ENCODE measurements around the gene NHEJ1.

NHEJ1 gene

DNA sequence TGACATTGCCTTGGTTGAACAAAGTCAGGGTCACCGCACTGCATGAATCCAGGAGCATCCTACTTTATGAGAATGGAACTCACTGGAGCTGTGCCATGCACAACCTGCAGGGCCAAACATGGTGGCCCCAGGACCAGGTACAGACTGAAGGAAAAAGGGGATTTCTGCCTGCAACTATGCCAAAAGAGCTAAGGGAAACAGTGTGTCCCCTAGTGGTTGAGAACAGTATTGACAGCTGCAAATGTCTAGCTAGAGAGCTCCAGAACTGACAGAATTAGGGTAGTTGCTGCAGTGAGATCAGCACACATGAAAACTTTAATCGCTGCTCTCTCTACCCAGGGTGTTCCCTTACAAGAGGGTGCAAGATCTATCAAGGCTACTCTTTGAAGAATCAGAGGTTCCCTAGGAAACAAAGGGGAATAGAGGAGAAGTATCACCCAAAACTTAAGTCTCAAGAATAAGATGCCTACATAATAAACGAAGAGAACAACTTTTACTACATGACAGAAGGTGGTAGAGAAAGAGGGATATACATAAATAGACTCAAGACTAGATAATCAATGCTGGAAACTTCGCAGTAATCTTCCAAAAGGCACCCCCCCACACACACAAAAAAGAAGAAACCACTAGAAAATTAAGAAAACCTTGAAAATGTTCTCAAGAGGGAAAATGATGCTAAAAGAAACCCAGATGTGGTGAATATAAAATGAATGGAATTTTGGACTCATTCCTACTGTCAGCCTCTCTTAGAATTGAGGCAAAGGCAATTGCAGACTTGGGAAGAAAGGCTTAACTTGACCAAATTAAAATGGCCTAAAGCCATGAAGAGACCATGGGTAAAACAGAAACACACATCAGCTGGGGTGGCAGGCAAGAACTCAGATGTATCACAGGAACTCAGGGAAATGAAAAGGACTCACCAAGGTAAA is 56.2 kb downstream of the NHEJ1 start:
- H3K4me3 ChIP-seq (ENCODE audit: low read depth, low read length) = no peak overlapping the region
- DNase-seq (ENCODE audit: low read depth) = peak; percentile 59
- TF ChIP-seq, protein P1, sequence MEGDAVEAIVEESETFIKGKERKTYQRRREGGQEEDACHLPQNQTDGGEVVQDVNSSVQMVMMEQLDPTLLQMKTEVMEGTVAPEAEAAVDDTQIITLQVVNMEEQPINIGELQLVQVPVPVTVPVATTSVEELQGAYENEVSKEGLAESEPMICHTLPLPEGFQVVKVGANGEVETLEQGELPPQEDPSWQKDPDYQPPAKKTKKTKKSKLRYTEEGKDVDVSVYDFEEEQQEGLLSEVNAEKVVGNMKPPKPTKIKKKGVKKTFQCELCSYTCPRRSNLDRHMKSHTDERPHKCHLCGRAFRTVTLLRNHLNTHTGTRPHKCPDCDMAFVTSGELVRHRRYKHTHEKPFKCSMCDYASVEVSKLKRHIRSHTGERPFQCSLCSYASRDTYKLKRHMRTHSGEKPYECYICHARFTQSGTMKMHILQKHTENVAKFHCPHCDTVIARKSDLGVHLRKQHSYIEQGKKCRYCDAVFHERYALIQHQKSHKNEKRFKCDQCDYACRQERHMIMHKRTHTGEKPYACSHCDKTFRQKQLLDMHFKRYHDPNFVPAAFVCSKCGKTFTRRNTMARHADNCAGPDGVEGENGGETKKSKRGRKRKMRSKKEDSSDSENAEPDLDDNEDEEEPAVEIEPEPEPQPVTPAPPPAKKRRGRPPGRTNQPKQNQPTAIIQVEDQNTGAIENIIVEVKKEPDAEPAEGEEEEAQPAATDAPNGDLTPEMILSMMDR (conservative IDR thresholded peaks at IDR 0.05; ENCODE audit: low read depth, low read length) = peak; percentile 91

- TF ChIP-seq, protein P1 (conservative IDR thresholded peaks at IDR 0.05; ENCODE audit: low read depth, low read length) = no peak
- no peak overlapping the region for H3K4me3 ChIP-seq (ENCODE audit: low read depth, low read length)
- peak; percentile 54 for DNase-seq (ENCODE audit: low read depth)
Observed at GRCh38 chr2:219099329-219099728, 61.3 kb downstream of the NHEJ1 start.

GRCh38 chr2:219095406-219095935 is 65.1 kb downstream of the NHEJ1 start:
- TF ChIP-seq, protein P1 (conservative IDR thresholded peaks at IDR 0.05; ENCODE audit: low read depth, low read length) = no peak
- no peak overlapping the region for H3K4me3 ChIP-seq (ENCODE audit: low read depth, low read length)
- DNase-seq (ENCODE audit: low read depth) = no peak

GRCh38 chr2:219094171-219094570 is 66.4 kb downstream of the NHEJ1 start:
- DNase-seq (ENCODE audit: low read depth) = no peak
- TF ChIP-seq, protein P1 (conservative IDR thresholded peaks at IDR 0.05; ENCODE audit: low read depth, low read length) = no peak
- no peak overlapping the region for H3K4me3 ChIP-seq (ENCODE audit: low read depth, low read length)

- no peak for DNase-seq (ENCODE audit: low read depth)
- TF ChIP-seq, protein P1 (conservative IDR thresholded peaks at IDR 0.05; ENCODE audit: low read depth, low read length) = no peak
- H3K4me3 ChIP-seq (ENCODE audit: low read depth, low read length) = no peak overlapping the region
Observed at GRCh38 chr2:219090436-219091299, 69.9 kb downstream of the NHEJ1 start.

DNA sequence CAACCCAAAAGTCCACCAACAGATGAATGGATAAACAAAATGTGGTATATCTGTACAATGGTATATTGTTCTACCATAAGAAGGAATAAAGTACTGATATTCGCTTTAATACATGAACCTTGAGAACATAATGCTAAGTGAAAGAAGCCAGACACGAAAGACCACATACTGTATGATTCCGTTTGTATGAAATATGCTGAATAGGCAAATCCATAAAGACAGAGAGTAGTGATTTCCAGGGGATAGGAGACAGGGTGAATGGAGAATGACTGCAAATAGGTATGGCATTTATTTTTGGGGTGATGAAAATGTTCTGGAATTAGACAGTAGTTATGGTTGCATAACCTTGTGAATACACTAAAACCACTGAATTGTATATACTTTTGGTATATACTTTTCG is 71.3 kb downstream of the NHEJ1 start:
- no peak for DNase-seq (ENCODE audit: low read depth)
- TF ChIP-seq, protein P1 (conservative IDR thresholded peaks at IDR 0.05; ENCODE audit: low read depth, low read length) = no peak
- no peak overlapping the region for H3K4me3 ChIP-seq (ENCODE audit: low read depth, low read length)
